H1 (cell line): ENCODE data around the gene CDK5RAP2.

Source experiments
- BACH1 ChIP-seq: IDR thresholded peaks from 2 replicates; pipeline ENCODE4 v1.6.1; 2012; ENCODE audit warnings: low read length, improper control_type of control experiment
- EP300 ChIP-seq, 2 experiments: IDR thresholded peaks; 1 replicate in 1 of 2; 2 replicates in 1 of 2; pipeline ENCODE4 v1.6.1; 2011 to 2012; ENCODE audit warnings: low read depth in 2 of 2, low read length in 2 of 2, mild to moderate bottlenecking in 2 of 2, borderline replicate concordance in 1 of 2, inconsistent platforms in 1 of 2, moderate library complexity in 1 of 2
- EZH2 ChIP-seq: fragments of 200-600 bp; sonication (generic); IDR thresholded peaks from 2 replicates; pipeline ENCODE4 v1.7.1; 2012; ENCODE audit warnings: low read depth, mild to moderate bottlenecking, moderate library complexity, low read length, inconsistent platforms; ENCODE audit not compliant: severe bottlenecking
- KDM1A ChIP-seq: fragments of 200-600, 300-600 bp; sonication (generic); IDR thresholded peaks from 2 replicates; pipeline ENCODE4 v1.7.1; 2016; ENCODE audit warnings: mild to moderate bottlenecking, low read length, borderline replicate concordance
- SP1 ChIP-seq: IDR thresholded peaks from 2 replicates; pipeline ENCODE4 v1.6.1; 2011; ENCODE audit warnings: low read depth, low read length
- TAF1 ChIP-seq: IDR thresholded peaks from 2 replicates; pipeline ENCODE4 v1.6.1; 2011; ENCODE audit warnings: mild to moderate bottlenecking, low read depth, low read length
- TBP ChIP-seq: IDR thresholded peaks from 2 replicates; pipeline ENCODE4 v1.6.1; 2011; ENCODE audit warnings: low read depth, low read length, improper control_type of control experiment
- TF ChIP-seq, protein P1 (sequence below), 3 experiments: IDR thresholded peaks; 1 replicate in 2 of 3; 2 replicates in 1 of 3; pipeline versions ENCODE4 v1.5.1 to v1.6.1; 2011; ENCODE audit warnings: low read length in 3 of 3, mild to moderate bottlenecking in 3 of 3, inconsistent platforms in 2 of 3, low read depth in 1 of 3, moderate library complexity in 1 of 3; ENCODE audit not compliant: insufficient read depth in 1 of 3; ENCODE audit errors: control extremely low read depth in 1 of 3
- TF ChIP-seq, protein P2 (sequence below): IDR thresholded peaks from 2 replicates; pipeline ENCODE4 v1.6.1; 2012; ENCODE audit warnings: low read length, inconsistent platforms

DNA sequence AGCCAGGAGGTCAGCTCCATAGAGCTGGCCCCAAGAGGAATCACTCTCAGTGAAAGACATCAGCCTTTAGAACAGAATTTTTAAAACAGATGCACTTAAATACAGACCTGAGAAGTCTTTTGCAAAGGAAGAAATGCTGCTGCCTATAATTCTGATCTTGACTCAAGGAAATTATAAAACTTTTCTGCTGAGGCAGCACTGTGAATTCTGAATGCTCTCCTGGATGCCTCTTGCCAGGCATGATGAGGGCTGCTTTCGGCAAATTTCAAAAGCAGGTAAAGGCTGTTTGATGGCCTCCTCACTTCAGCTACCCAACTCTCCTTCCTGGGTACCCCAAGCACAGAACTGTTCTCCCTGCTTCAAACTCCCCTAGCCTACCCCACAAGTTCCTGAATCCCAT, 174.8 kb downstream of the CDK5RAP2 start:
- TF ChIP-seq, protein P1, sequence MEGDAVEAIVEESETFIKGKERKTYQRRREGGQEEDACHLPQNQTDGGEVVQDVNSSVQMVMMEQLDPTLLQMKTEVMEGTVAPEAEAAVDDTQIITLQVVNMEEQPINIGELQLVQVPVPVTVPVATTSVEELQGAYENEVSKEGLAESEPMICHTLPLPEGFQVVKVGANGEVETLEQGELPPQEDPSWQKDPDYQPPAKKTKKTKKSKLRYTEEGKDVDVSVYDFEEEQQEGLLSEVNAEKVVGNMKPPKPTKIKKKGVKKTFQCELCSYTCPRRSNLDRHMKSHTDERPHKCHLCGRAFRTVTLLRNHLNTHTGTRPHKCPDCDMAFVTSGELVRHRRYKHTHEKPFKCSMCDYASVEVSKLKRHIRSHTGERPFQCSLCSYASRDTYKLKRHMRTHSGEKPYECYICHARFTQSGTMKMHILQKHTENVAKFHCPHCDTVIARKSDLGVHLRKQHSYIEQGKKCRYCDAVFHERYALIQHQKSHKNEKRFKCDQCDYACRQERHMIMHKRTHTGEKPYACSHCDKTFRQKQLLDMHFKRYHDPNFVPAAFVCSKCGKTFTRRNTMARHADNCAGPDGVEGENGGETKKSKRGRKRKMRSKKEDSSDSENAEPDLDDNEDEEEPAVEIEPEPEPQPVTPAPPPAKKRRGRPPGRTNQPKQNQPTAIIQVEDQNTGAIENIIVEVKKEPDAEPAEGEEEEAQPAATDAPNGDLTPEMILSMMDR (IDR thresholded peaks at IDR 0.05; ENCODE audit: control extremely low read depth in 1 of 3, insufficient read depth in 1 of 3, low read depth in 1 of 3, low read length in 3 of 3): no peak
- TF ChIP-seq, protein P2, sequence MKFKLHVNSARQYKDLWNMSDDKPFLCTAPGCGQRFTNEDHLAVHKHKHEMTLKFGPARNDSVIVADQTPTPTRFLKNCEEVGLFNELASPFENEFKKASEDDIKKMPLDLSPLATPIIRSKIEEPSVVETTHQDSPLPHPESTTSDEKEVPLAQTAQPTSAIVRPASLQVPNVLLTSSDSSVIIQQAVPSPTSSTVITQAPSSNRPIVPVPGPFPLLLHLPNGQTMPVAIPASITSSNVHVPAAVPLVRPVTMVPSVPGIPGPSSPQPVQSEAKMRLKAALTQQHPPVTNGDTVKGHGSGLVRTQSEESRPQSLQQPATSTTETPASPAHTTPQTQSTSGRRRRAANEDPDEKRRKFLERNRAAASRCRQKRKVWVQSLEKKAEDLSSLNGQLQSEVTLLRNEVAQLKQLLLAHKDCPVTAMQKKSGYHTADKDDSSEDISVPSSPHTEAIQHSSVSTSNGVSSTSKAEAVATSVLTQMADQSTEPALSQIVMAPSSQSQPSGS: no peak
- TF ChIP-seq EP300 (IDR thresholded peaks at IDR 0.05; ENCODE audit: borderline replicate concordance in 1 of 2, low read depth in 2 of 2, low read length in 2 of 2) (no peak), EZH2 (no peak), BACH1 (no peak), TBP (no peak), TAF1 (no peak), SP1 (no peak), KDM1A (no peak)
